GM12875 (cell line): ENCODE measurements around the gene ACOT4.
"Not testable (repeated sequence)": the region's sequence is repeated elsewhere in the genome, so short reads cannot be mapped to it uniquely, and the experiment has no call there.

Experiments used
- H3K4me3 ChIP-seq: one replicate; pipeline ENCODE4 v1.5.1; 2011; ENCODE audit warnings: low read depth, low read length, control low read depth
- CTCF ChIP-seq: IDR thresholded peaks from 2 replicates; pipeline ENCODE4 v1.5.1; 2011; ENCODE audit warnings: low read depth, mild to moderate bottlenecking, control low read depth, inconsistent platforms, low read length, moderate library complexity, borderline replicate concordance; ENCODE audit not compliant: insufficient read depth

ACOT4 gene

DNA sequence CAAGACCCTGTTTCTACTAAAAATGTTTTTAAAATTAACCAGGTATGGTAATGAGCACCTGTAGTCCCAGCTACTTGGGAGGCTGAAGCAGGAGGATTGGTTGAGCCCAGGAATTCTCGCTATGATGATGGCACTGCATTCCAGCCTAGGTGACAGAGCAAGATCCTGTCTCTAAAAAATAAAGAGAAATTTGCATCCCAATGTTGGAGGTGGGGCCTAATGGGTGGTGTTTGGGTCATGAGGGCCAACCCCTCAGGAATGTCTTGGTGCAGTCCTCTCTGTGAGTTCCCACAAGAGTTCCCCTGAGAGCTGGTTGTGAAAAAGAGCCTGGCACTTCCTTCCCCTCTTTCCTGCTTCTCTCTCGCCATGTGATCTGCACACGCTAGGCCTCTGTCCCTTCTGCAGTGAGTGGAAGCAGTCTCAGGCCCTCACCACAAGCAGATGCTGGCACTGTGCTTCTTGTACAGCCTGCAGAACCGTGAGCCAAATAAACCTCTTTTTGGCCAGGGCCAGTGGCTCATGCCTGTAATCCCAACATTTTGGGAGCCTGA, 31.9 kb downstream of the ACOT4 start:
- no peak overlapping the region for H3K4me3 ChIP-seq
- no peak for TF ChIP-seq CTCF

DNA sequence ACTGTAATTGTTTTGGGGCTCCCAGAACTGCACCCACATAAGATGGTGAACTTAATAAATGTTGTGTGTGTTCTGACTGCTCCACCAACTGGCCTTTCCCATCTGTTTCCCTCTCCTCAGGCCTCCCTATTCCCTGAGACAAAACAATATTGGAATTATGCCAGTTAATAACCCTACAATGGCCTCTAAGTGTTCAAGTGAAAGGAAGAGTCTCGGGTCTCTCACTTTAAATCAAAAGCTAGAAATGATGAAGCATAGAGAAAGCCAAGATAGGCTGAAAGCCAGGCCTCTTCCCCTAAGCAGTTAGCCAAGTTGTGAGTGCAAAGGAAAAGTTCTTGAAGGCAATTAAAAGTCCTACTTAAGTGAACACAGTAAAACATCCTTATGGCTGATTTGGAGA, 34.0 kb downstream of the ACOT4 start:
- TF ChIP-seq CTCF, result no peak
- no peak overlapping the region for H3K4me3 ChIP-seq

GRCh38 chr14:73627151-73627558, 35.5 kb downstream of the ACOT4 start:
- TF ChIP-seq CTCF, result no peak
- no peak overlapping the region for H3K4me3 ChIP-seq

- no peak for TF ChIP-seq CTCF
- no peak overlapping the region for H3K4me3 ChIP-seq
These were observed 38.5 kb downstream of the ACOT4 start for GRCh38 chr14:73630009-73630780.

DNA sequence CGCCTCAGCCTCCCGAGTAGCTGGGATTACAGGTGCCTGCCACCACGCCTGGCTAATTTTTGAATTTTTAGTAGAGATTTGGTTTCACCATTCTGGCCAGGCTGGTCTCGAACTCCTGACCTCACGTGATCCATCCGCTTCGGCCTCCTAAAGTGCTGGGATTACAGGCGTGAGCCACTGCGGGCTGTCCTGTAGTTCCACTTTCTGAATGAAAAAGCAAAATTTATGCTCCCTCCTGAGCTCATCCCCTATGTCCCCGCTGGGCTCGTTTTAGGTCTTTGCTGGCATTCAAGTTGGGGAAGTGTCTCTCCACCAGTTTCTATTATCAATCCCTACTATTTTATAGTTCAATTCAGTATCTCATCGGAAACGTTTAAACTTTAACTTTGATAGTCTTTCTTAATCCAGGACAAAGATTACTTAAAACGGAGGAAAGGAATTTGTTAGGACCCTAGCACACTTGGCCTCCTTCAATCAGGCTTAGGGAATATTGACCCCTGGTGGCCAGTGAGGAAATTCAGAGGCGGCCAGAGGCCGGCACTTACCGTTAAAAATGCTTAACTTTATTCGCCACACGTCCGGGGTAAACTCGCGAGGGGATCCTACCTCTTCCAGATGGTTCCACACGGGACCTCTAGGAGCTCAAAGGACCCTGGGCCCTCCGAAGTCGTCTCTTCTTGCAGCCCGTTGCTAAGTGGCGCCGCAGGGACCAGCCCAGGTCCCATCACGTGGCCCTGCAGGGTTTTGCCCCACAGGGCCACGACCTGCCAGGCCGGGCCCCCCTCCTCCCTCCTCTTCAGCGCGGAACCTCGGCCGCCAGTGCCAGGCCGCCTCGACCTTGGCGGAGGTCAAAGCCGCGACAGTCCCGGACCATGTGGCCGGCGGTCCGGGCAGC, 41.7 kb downstream of the ACOT4 start:
- peak; percentile 67 for TF ChIP-seq CTCF
- peak overlapping the region; percentile 41 for H3K4me3 ChIP-seq

DNA sequence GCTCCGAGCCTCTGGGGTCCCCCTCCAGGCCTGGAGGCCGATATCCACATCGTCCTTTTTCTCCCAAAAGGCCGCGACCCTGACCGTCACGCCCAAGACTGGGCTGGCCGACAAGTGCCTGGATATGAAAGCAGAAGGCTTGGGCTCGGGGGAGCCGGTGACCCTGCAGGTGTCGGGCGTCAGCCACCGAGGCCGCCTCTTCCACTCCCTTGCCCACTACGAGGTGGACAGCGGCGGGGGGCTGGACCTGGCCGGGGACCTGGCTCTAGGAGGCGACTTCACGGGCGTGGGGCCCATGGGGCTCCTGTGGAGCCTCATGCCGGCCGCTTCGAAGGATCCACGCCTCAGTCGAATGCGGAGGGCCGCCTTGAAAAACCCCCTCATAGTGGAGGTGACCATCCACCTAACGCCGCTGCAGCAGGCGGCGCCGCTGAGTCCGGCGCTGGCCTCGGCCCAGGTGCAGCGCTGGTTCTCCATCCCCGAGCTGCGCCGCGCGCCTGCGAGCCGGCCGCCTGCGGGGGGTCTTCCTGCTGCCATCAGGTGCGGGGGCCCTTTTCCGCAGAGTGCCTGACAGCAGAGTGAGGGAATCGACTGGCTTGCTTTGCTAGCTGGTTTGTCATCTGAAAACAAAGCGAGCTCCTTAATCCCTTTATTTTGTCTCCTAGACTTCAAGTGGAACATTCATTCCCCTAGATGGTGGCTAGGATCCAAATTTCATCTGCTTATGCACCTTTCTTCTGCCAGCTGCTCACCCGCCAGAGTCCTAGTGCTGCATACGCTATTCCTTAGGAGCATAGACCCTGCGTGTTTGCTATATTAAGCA, 42.5 kb downstream of the ACOT4 start:
- peak overlapping the region; percentile 41 for H3K4me3 ChIP-seq
- TF ChIP-seq CTCF, result peak; percentile 9; the same call in 1 of the 2 replicates

GRCh38 chr14:73636355-73636754, 44.7 kb downstream of the ACOT4 start:
- not testable (repeated sequence) for H3K4me3 ChIP-seq
